ENCODE results near the gene HIVEP3.

GRCh38 chr1:41884256-41885230 is 34.2 kb downstream of the HIVEP3 start:
- TF ChIP-seq CTCF (IDR thresholded peaks at IDR 0.05) (no peak), POLR2A (IDR thresholded peaks at IDR 0.05) (no peak)
